ENCODE data around the gene CISD3. TPM values are rescaled to one million over a fixed set of nuclear protein-coding genes. Genes with fewer than 3 reads are reported as not detected.

Gene CISD3
- total RNA-seq, 4 donors from 2014 or later: 3.7 to 7.8 (median 5.4) TPM

- intact Hi-C loops (cut with DNase I; ENCODE audit: low total_unique reads): no loop called here
- WGBS, 2 donors: 0 to 1% methylated on average over 63 to 68 of the region's 81 CpGs
- DNase-seq (ENCODE audit: low spot score in 2 of 2): peak; percentile 81 to 98
- H3K4me3 ChIP-seq (ENCODE audit: low read depth, poor library complexity, severe bottlenecking): peak overlapping the region; percentile 52
- TF ChIP-seq CTCF (IDR thresholded peaks at IDR 0.05) (no peak), POLR2A (IDR thresholded peaks at IDR 0.05) (peak in 1 of 2 donors; percentile 47)
These were observed 27.8 kb upstream of the CISD3 start for GRCh38 chr17:38702166-38702915.

DNA sequence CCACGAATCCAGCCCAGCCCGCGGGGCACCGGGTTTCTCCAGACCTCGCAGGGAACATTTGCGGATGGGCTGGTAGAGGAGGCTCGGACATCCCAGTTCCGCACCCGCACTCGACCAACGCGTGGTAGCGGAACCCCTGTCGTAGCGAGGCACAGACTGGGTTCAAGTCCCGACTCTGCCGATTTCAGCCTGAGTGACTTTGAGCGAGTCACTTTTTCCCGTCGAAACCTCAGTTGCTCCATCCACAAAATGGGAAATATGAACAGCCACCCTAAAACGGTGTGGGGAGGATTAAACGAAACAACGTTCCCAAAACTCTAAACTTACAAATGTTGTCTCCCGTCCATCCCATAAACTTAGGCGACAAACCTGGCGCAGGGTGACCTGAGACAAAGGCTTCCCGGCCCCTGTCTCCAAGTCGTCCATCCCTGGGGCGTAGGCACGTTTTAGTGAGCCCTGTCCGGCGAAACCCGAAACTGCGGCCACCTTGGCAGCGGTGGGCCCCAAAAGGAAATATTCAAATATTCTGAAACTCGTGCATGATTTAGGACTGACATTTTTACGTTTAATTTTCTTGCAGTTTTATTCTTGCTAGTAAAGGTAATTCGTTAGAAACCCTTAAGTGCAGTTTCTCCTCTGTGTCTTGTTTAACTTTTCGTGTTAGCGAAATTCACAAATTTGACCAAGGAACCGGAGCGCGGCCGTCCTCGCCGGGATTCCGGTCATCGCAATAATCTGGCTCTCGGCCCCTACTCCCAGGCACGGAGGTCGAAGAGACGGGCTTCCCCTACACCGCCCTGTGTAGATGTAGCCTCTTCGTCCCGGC is 27.0 kb upstream of the CISD3 start:
- WGBS, 2 donors: 1 to 3% methylated on average over 55 of the region's 55 CpGs
- peak in 1 of 2 donors; percentile 31 for DNase-seq (ENCODE audit: low spot score in 2 of 2)
- intact Hi-C loops (cut with DNase I; ENCODE audit: low total_unique reads): no loop called here
- H3K4me3 ChIP-seq (ENCODE audit: low read depth, poor library complexity, severe bottlenecking): peak overlapping the region; percentile 88
- TF ChIP-seq POLR2A (IDR thresholded peaks at IDR 0.05): no peak
- TF ChIP-seq CTCF (IDR thresholded peaks at IDR 0.05): no peak

DNA sequence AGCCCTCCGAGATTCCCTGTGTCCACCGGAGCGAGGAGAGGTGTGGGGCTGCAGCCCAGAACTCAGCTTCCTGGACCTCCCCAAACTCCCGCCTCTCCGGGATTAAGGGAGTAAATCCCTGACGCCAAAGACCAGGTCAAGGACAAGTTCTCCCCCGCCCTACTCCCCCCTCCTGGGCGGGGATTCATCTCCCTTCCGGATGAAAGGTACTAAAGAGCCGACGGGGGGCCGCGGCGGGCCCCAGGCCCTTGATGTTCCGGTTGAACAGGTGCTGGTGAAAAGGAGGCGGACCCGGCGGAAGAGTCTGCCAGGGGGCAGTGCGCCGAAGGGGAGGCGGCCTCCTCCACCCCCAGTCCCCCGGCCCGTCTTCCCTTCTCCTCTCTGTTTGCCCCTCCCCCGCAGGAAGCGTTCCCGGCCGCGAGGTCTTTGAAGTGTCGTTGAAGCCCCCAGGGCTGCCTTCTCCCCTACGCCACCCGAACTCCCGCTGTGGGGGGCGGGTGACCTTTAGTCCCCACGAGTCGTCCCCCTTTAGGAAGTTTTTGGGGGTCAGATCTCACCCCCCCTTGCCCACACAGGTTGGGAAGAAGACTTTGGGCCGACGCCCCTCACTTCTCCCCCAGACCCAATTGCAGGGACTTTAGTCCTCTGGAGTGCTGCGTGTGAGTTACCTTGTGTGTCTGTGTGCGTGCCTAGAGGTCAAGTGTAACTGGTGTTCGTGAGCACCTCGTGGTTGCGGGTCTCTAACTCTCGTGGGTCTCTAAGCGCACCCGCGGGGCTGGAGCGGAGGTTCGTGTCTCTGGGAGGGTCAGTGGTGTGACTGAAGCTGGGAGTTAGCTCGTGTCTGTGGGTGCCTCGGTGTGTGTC is 26.2 kb upstream of the CISD3 start:
- H3K4me3 ChIP-seq (ENCODE audit: low read depth, poor library complexity, severe bottlenecking): peak overlapping the region; percentile 88
- peak; percentile 71 to 95 for DNase-seq (ENCODE audit: low spot score in 2 of 2)
- TF ChIP-seq POLR2A (IDR thresholded peaks at IDR 0.05) (no peak), CTCF (IDR thresholded peaks at IDR 0.05) (peak in 1 of 3 donors; percentile 54)
- intact Hi-C loops (cut with DNase I; ENCODE audit: low total_unique reads): no loop called here
- WGBS, 2 donors: 1% methylated on average over 39 to 50 of the region's 50 CpGs

GRCh38 chr17:38704606-38705522 is 25.3 kb upstream of the CISD3 start, which contains the start of gene MLLT6:
Gene MLLT6 (plus strand): TSS chr17:38705273. CDS start chr17:38705633, 360 bp downstream.
- intact Hi-C loops (cut with DNase I; ENCODE audit: low total_unique reads): no loop called here
- 1% methylated on average over 56 to 74 of the region's 100 CpGs for WGBS, 2 donors
- peak; percentile 68 to 94 for DNase-seq (ENCODE audit: low spot score in 2 of 2)

More at GRCh38 chr17:38704606-38705522, 25.3 kb upstream of the CISD3 start, which contains the start of gene MLLT6:
- H3K4me3 ChIP-seq (ENCODE audit: low read depth, poor library complexity, severe bottlenecking): peak within 1 kb of the TSS; percentile 88
- TF ChIP-seq POLR2A (IDR thresholded peaks at IDR 0.05): no peak
- TF ChIP-seq CTCF (IDR thresholded peaks at IDR 0.05): no peak
